Measurements from ENCODE around the gene WDR75.
A peak's percentile ranks its signal among the peaks of the same experiment; 100 is the strongest.

WDR75 gene

GRCh38 chr2:189440947-189441708 lies at the start of gene WDR75:
TSS of gene WDR75 (plus strand) at chr2:189441474. CDS start at chr2:189441493, 19 bp downstream.
- peak within 1 kb of the TSS; percentile 96 for H3K27ac Mint-ChIP-seq
- H3K4me1 Mint-ChIP-seq, result peaks cover 3% of the 10 kb centered on the region
- peak; percentile 96 for ATAC-seq
- peak; percentile 89 to 95 for DNase-seq (ENCODE audit: low spot score in 2 of 2)
- no peak within 1 kb of the TSS for H3K4me3 Mint-ChIP-seq
- peaks cover 10% of the 10 kb centered on the region for H3K36me3 Mint-ChIP-seq
- no peaks in the 10 kb centered on the region for H3K9me3 Mint-ChIP-seq

DNA sequence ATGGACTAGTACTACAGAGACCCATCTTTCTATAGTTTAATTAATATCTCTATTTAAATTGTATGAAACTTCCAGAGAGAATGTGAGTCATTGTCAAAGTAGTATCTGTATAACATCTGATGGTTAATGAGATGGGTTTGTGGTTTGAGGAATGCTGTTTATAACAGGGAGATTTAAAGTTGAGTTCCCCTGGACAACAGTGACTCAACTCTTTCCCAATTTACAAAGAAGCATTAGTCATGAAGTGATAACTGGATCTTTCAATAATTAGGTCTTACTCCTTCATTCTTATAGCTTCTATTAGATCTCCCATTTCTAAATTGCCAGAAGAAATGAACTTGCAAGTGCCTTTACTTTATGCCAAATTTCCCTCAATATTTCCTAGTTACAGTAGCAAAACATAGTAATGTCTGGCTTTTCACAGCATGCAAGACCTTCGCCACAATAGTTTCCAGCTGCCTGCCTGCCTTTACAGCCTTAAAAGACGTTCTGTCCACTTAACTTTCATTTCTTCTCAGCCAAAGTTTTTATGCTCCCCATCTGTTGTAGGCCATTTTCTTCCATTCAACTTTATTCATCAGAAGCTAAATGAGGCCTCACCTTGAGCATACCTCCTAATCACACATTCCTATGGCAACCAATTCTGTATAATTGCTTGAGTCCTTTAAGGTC lies 47.7 kb upstream of the WDR75 start:
- DNase-seq (ENCODE audit: low spot score in 2 of 2) (no peak), ATAC-seq (no peak)
- H3K4me3 Mint-ChIP-seq, result no peak overlapping the region
- no peak overlapping the region for H3K27ac Mint-ChIP-seq
- no peaks in the 10 kb centered on the region for H3K36me3 Mint-ChIP-seq
- no peaks in the 10 kb centered on the region for H3K9me3 Mint-ChIP-seq
- H3K4me1 Mint-ChIP-seq, result no peaks in the 10 kb centered on the region

DNA sequence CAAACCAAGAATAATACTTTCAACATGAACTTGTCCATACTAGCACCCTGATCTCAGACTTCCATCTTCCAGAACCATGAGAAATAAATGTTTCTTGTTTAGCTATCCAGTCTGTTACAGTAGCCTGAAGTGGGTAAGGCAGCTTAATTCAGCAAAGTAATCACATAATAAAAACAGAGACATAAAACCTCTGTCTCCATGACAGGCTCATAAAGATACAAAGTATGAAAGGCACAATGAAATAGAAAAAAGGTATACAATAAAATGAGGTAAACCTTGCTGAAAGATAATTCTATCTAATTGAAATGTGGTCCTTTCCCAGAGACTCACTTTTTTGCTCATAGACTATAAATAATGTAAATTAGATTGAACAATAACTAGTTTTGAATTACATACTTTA lies 46.7 kb upstream of the WDR75 start:
- DNase-seq (ENCODE audit: low spot score in 2 of 2) (no peak), ATAC-seq (no peak)
- H3K36me3 Mint-ChIP-seq, result no peaks in the 10 kb centered on the region
- H3K4me1 Mint-ChIP-seq, result no peaks in the 10 kb centered on the region
- H3K9me3 Mint-ChIP-seq, result no peaks in the 10 kb centered on the region
- no peak overlapping the region for H3K4me3 Mint-ChIP-seq
- no peak overlapping the region for H3K27ac Mint-ChIP-seq

DNA sequence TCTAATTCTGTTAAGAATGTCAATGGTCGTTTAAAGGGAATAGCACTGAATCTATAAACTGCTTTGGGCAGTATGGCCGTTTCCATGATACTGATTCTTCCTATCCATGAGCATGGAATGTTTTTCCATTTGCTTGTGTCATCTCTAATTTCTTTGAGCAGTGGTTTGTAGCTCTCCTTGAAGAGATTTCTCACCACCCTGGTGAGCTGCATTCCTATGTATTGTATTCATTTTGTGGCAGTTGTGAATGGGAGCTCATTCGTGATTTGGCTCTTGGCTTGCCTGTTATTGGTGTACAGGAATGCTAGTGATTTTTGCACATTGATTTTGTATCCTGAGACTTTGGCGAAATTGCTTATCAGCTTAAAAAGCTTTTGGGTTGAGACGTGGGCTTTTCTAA lies 38.3 kb upstream of the WDR75 start:
- ATAC-seq (no peak), DNase-seq (ENCODE audit: low spot score in 2 of 2) (no peak)
- Mint-ChIP-seq H3K36me3 (no peaks in the 10 kb centered on the region), H3K4me3 (no peak overlapping the region), H3K27ac (no peak overlapping the region), H3K9me3 (no peaks in the 10 kb centered on the region), H3K4me1 (no peaks in the 10 kb centered on the region)

DNA sequence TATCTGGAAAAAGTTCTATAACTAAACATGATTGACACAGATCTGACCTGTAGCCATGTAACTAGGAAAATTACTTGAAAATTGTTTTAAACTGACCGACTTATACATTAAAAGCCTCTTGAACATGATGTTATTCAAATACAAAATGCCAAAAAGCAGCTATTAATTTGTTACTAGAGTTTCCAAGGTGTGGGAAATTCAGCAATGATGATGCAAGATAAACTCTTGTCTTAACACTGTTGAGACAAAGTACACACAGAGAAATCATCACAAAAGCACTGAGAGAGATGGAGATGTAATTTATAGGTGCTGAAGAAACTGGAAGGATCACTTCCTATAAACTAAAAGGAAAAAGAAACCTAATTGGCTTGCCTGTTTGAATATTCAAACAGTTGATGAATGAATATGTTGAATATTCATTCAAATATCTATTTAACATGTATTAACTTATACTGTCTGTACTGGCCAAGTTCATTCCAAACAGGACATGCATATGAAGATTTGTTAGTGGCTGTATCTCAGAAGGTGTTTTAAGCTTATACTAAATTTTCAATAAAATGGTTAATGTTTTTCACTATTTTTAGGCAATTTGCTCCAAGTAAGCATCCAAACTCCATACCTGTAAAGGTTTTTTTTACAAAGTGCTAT lies 34.6 kb upstream of the WDR75 start:
- ATAC-seq (no peak), DNase-seq (ENCODE audit: low spot score in 2 of 2) (no peak)
- Mint-ChIP-seq H3K4me1 (no peaks in the 10 kb centered on the region), H3K27ac (no peak overlapping the region), H3K9me3 (no peaks in the 10 kb centered on the region), H3K36me3 (no peaks in the 10 kb centered on the region), H3K4me3 (no peak overlapping the region)

- H3K4me3 Mint-ChIP-seq, result no peak overlapping the region
- no peak for DNase-seq (ENCODE audit: low spot score in 2 of 2)
Observed at GRCh38 chr2:189407281-189408209, 33.7 kb upstream of the WDR75 start.

DNA sequence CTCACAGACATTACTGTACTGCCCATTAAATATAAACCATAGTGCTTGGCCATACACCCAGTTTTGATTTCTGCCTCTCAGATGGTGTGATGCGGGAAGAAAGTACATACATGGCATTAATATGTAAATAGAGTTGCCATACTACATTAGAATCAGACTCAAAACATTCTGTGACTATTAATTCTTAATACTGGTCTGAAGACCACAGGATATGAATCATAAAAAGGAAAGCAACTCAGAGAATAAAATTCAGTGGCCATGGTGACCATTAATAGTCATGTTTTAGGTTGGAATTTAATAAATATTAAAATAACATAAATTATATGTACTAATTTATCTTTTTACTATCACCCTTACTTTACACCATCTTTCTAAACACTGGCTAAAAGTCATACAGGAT lies 33.0 kb upstream of the WDR75 start:
- no peaks in the 10 kb centered on the region for H3K4me1 Mint-ChIP-seq
- ATAC-seq (no peak), DNase-seq (ENCODE audit: low spot score in 2 of 2) (no peak)
- H3K9me3 Mint-ChIP-seq, result no peaks in the 10 kb centered on the region
- H3K4me3 Mint-ChIP-seq, result no peak overlapping the region
- H3K36me3 Mint-ChIP-seq, result no peaks in the 10 kb centered on the region
- no peak overlapping the region for H3K27ac Mint-ChIP-seq

More at GRCh38 chr2:189407281-189408209, 33.7 kb upstream of the WDR75 start:
- no peaks in the 10 kb centered on the region for H3K36me3 Mint-ChIP-seq
- H3K27ac Mint-ChIP-seq, result no peak overlapping the region
- no peaks in the 10 kb centered on the region for H3K9me3 Mint-ChIP-seq
- no peaks in the 10 kb centered on the region for H3K4me1 Mint-ChIP-seq
- ATAC-seq, result no peak

- DNase-seq (ENCODE audit: low spot score in 2 of 2) (no peak), ATAC-seq (no peak)
- H3K27ac Mint-ChIP-seq, result no peak overlapping the region
- H3K36me3 Mint-ChIP-seq, result no peaks in the 10 kb centered on the region
- H3K4me1 Mint-ChIP-seq, result no peaks in the 10 kb centered on the region
- H3K9me3 Mint-ChIP-seq, result no peaks in the 10 kb centered on the region
- H3K4me3 Mint-ChIP-seq, result no peak overlapping the region
Observed at GRCh38 chr2:189409131-189409530, 32.1 kb upstream of the WDR75 start.

DNA sequence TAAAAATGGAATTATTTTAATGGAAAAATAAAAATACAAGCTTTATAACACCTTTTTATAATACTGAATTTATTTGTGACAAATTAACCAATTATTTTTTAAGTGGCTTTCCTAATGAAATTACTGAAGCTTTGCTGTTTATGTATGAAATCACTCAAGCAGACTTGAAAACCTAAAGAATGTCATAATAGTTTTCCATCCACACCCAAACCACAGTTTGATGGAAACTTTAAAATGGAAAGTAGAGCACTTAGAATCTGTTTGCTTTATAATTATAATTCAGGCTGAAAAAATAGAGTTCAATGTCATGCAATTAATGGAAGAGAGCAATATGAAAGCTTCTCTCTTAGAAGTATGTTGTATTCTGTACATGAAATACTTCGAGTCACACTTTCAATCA lies 31.6 kb upstream of the WDR75 start:
- H3K4me3 Mint-ChIP-seq, result no peak overlapping the region
- H3K36me3 Mint-ChIP-seq, result no peaks in the 10 kb centered on the region
- no peaks in the 10 kb centered on the region for H3K4me1 Mint-ChIP-seq
- H3K9me3 Mint-ChIP-seq, result no peaks in the 10 kb centered on the region
- no peak for ATAC-seq
- no peak overlapping the region for H3K27ac Mint-ChIP-seq
- DNase-seq (ENCODE audit: low spot score in 2 of 2), result no peak

- Mint-ChIP-seq H3K4me3 (no peak overlapping the region), H3K27ac (no peak overlapping the region), H3K9me3 (no peaks in the 10 kb centered on the region), H3K36me3 (no peaks in the 10 kb centered on the region), H3K4me1 (no peaks in the 10 kb centered on the region)
- no peak for DNase-seq (ENCODE audit: low spot score in 2 of 2)
- no peak for ATAC-seq
Observed at GRCh38 chr2:189411860-189412259, 29.4 kb upstream of the WDR75 start.

GRCh38 chr2:189412330-189412953 lies 28.8 kb upstream of the WDR75 start:
- H3K36me3 Mint-ChIP-seq, result no peaks in the 10 kb centered on the region
- DNase-seq (ENCODE audit: low spot score in 2 of 2) (no peak), ATAC-seq (no peak)
- H3K4me3 Mint-ChIP-seq, result no peak overlapping the region
- no peak overlapping the region for H3K27ac Mint-ChIP-seq
- no peaks in the 10 kb centered on the region for H3K4me1 Mint-ChIP-seq
- H3K9me3 Mint-ChIP-seq, result no peaks in the 10 kb centered on the region

DNA sequence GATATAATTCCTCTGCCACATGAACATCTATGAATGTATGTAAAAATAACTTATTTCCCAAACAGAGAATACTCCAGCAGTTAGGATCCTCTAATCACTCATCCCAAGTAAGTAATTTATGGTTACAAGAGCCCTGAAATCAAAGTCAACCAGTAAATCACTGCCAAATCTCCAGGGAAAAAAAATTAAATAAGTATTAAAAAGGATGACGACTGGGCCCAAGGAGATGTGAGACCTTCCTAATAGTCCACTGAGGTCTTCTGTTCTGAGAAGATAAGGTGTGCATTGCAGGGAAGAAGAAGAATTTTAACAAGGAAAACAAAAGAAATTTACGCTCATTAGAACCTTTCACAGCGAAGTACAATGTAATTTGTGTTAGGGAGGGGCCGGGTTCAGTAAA lies 28.0 kb upstream of the WDR75 start:
- Mint-ChIP-seq H3K9me3 (no peaks in the 10 kb centered on the region), H3K27ac (no peak overlapping the region)

GRCh38 chr2:189421644-189422043 lies 19.6 kb upstream of the WDR75 start:
- ATAC-seq (no peak), DNase-seq (ENCODE audit: low spot score in 2 of 2) (no peak)
- Mint-ChIP-seq H3K4me1 (no peaks in the 10 kb centered on the region), H3K36me3 (no peaks in the 10 kb centered on the region), H3K27ac (no peak overlapping the region), H3K9me3 (no peaks in the 10 kb centered on the region), H3K4me3 (no peak overlapping the region)

More for the DNA sequence above, 28.0 kb upstream of the WDR75 start:
- Mint-ChIP-seq H3K36me3 (no peaks in the 10 kb centered on the region), H3K4me1 (no peaks in the 10 kb centered on the region), H3K4me3 (no peak overlapping the region)
- ATAC-seq (no peak), DNase-seq (ENCODE audit: low spot score in 2 of 2) (no peak)

DNA sequence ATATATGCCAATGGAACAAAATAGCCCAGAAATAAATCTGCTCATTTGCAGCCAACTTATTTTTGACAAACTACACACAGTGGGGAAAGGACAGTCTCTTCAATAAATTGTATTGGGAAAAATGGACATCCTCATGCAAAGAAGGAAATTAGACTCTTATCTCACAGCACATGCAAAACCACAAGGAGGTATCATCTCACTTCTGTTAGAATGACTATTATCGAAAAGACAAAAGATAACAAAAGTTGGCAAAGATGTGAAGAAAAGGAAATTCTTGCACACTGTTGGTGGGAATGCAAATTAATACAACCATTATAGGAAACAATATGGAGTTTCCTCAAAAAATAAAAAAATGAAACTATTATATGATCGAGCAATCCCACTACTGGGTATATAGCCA lies 16.3 kb upstream of the WDR75 start:
- H3K36me3 Mint-ChIP-seq, result no peaks in the 10 kb centered on the region
- ATAC-seq (no peak), DNase-seq (ENCODE audit: low spot score in 2 of 2) (no peak)
- no peaks in the 10 kb centered on the region for H3K9me3 Mint-ChIP-seq
- H3K4me3 Mint-ChIP-seq, result no peak overlapping the region
- no peaks in the 10 kb centered on the region for H3K4me1 Mint-ChIP-seq
- no peak overlapping the region for H3K27ac Mint-ChIP-seq

DNA sequence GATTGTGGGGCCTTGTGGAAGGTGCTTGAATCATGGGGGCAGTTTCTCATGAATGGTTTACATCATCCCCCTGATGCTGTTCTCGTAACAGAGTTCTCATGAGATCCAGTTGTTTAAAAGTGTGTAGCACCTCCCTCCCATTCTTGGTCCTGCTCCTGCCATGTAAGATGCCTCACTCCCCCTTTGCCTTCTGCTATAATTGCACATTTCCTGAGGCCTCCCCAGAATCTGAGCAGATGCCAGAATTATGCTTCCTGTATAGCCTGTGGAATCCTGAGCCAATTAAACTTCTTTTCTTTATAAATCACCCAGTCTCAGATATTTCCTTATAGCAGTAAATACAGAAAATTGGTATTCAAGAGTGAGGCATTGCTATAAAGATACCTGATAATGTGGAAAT lies 15.6 kb upstream of the WDR75 start:
- no peak overlapping the region for H3K4me3 Mint-ChIP-seq
- DNase-seq (ENCODE audit: low spot score in 2 of 2), result no peak

More for the DNA sequence above, 15.6 kb upstream of the WDR75 start:
- H3K27ac Mint-ChIP-seq, result no peak overlapping the region
- no peaks in the 10 kb centered on the region for H3K9me3 Mint-ChIP-seq
- H3K36me3 Mint-ChIP-seq, result no peaks in the 10 kb centered on the region
- no peak for ATAC-seq
- no peaks in the 10 kb centered on the region for H3K4me1 Mint-ChIP-seq
